HUDEP-2 (cell line): Measurements from ENCODE around the gene TRAPPC14.
A peak's percentile ranks its signal among the peaks of the same experiment; 100 is the strongest.

Experiments used
- DNase-seq, 76 experiments: peaks; one replicate each; lab custom pipeline; 2025; ENCODE audit not compliant: unreplicated experiment in 76 of 76; lab: John Stamatoyannopoulos, UW

TRAPPC14 gene

GRCh38 chr7:100126931-100127865 lies 31.3 kb downstream of the TRAPPC14 start, which contains the start of gene MBLAC1:
MBLAC1 (plus strand) TSS chr7:100126967; CDS start chr7:100127396, 429 bp downstream.
- DNase-seq = peak in 74 of 76 experiments; percentile 33 to 93 (median 82)

- peak in 12 of 76 experiments; percentile 42 to 69 (median 56) for DNase-seq
These were observed 32.1 kb downstream of the TRAPPC14 start for GRCh38 chr7:100126239-100126930.

- peak in 11 of 76 experiments; percentile 5 to 34 (median 11) for DNase-seq
These were observed 34.0 kb downstream of the TRAPPC14 start for GRCh38 chr7:100124301-100125230.

- DNase-seq = peak in 70 of 76 experiments; percentile 15 to 83 (median 51)
These were observed 36.0 kb downstream of the TRAPPC14 start for GRCh38 chr7:100122568-100122967.

GRCh38 chr7:100122067-100122466 lies 36.5 kb downstream of the TRAPPC14 start:
- DNase-seq = peak in 1 of 76 experiments; percentile 30

DNA sequence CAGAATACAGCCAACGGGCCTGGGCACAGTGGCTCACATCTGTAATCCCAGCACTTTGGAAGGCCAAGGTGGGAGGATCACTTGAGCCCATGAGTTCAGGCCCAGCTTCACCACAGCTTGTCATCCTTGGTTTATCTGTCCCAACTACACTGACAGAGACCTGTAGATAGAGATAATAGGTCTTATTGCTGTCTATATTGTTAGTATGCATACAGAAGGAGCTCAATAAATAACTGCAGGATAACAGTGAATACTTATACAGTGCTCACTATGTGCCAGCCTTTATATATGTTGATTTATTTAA lies 37.8 kb downstream of the TRAPPC14 start:
- DNase-seq = peak in 24 of 76 experiments; percentile 2 to 57 (median 22)

DNA sequence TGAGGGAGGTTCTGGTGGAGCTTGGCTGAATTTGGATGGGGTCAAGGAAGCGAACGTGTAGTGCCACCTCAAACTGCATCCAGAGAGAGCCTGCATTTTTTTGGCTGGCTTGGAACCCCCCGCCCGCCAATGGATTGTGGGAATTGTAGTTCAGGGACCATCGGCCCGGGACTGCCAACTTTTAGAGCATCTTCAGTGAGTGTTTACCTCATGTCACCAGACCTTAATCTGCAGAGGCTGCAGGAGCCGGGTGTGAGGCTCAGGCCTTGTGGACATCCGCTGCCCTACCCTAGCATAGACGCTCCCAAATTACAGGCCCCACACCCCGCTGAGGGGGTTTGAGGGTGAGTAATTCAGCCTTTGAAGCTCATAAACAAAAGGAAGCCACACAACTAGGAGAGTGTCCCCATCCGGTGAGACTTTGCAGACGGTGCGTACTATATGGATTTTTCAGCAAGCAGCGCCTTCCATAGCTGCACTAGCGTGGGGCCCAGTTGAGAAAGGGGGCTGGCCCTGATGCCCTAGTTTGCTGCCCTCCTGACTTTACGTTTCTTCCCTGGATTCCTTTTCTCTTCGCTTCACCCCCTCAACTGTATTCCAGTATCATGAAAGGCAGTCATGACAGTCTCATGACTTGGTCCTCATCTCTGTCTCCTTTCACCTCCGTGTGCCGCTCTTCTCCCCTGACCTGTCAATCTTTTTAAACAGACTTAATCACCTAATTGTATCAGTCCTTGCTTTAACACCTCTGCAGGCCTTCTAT lies 38.4 kb downstream of the TRAPPC14 start:
- peak in 54 of 76 experiments; percentile 11 to 65 (median 42) for DNase-seq

DNA sequence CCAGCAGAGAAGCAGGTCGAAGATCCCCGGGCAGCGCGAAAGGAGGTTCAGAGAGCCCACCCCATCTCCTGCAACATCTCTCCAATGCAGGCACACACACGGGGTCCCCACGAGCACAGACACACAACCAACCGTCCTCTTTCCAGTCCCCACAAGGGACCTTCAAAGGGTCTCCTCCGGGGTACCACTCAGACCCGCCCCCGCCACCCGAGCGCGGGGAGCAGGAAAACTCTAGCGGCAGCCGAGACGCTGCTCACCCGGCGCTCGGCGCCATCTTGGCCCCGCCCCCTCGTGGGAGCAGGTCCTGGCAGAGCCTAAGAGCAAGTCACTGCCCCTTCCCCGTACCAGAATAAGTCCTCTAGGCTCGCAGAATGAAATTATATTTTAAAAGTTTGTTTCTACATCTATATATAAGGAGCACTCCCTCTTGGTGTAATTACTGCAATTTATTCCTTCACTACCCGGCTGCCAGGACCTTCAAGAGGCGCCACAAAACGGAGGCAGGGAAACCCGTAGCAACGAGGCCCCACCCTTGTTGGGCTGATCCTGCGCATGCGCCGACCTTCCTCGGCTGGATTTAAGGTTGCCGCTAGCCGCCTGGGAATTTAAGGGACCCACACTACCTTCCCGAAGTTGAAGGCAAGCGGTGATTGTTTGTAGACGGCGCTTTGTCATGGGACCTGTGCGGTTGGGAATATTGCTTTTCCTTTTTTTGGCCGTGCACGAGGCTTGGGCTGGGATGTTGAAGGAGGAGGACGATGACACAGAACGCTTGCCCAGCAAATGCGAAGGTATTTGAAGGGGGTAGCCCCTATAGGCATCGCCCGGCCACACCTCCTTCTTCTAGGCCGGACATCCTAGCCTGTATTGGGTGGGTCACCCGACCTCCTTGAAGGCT lies 39.2 kb downstream of the TRAPPC14 start, which contains the start of the genes CNPY4 and TAF6:
Gene CNPY4 (plus strand): TSS at position 563 of the 898 bp plus-strand sequence. CDS start 111 bp downstream, at position 674.
Gene TAF6 (minus strand): TSS at position 287 of the 898 bp plus-strand sequence. CDS start 5,149 bp downstream, outside the sequence.
- DNase-seq = peak; percentile 40 to 93 (median 86)

- DNase-seq = peak in 2 of 76 experiments; percentile 1 to 39
These were observed 40.0 kb downstream of the TRAPPC14 start for GRCh38 chr7:100118388-100119071.

DNA sequence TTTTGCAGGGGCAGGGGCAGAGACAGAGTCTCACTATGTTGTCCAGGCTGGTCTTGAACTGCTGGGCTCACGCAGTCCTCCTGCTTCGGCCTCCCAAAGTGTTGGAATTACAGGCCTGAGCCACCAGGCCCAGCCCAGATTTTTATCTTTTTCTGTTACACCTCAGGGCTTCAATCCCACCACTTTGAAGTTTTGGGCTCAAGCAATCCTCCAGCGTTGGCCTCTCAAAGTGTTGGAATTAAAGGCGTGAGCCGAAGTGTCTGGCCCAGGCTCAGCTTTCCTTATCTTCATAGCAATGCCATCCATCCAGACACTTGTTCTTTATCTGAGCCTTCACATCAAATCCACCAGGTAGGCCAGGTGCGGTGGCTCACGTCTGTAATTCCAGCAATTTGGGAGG lies 43.5 kb downstream of the TRAPPC14 start:
- no peak for DNase-seq

- no peak for DNase-seq
These were observed 46.6 kb downstream of the TRAPPC14 start for GRCh38 chr7:100111914-100112313.

- DNase-seq = no peak
These were observed 47.4 kb downstream of the TRAPPC14 start for GRCh38 chr7:100111156-100111555.

- no peak for DNase-seq
These were observed 48.9 kb downstream of the TRAPPC14 start for GRCh38 chr7:100109521-100110163.

GRCh38 chr7:100107890-100108289 lies 50.6 kb downstream of the TRAPPC14 start:
- no peak for DNase-seq

DNA sequence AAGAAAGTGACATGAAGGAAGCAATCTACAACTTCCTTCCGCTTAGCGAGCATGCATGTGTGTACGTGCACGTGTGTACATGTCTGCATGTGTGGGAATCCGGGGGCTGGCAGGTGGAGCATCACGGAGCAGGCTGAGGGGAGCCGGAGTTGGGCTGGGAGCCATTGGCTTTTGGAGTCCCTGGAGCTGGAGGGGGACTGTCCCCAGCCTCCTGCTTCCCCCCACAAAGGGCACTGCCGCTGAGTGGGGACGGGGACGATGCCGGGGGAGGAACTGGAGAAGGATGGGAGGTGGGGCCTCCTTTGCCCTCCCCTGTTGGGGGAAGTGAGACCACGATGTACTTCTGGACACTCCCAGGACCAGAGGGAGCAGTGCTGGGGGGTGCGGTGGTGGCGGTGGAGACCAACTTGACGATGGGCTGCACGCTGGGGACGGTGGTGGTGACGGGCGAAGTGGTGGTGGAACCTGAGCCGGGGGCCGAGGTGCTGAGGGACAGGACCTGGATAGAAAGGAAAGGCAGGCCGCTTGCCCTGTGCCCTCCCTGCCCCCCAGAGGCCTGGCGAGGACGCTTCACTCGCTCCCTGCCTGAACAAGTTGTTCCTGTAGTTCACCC lies 51.3 kb downstream of the TRAPPC14 start:
- DNase-seq = no peak

- DNase-seq = no peak
These were observed 51.9 kb downstream of the TRAPPC14 start for GRCh38 chr7:100106633-100107032.

DNA sequence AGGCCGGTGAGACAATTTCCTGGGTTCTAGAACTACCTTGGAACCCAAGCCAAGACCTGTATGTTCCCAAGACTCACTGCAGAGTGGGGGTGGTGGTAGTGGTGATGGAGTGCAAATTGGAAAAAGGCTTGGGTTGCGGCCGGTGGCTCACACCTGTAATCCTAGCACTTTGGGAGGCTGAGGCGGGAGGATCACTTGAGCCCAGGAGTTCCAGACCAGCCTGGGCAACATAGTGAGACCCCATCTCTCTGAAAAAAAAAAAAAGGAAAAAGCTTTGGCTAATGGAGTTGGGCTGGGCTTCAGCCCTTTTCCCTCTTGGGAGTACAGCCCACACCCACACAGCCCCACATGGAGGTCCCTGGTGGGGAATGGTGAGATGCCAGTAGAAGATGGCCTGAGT lies 53.0 kb downstream of the TRAPPC14 start:
- no peak for DNase-seq
